HepG2 (cell line): ENCODE data around the gene TRAPPC12. TPM values are rescaled to one million over a fixed set of nuclear protein-coding genes. Genes with fewer than 3 reads are reported as not detected.

Experiments used
- ATF5 ChIP-seq: sonication (generic); formaldehyde crosslinking; IDR thresholded peaks from 2 replicates; pipeline ENCODE4 v1.4.0; 2020; ENCODE audit warnings: mild to moderate bottlenecking, low read depth, missing genetic modification reagents
- CREB3 ChIP-seq: sonication (generic); formaldehyde crosslinking; IDR thresholded peaks from 2 replicates; pipeline ENCODE4 v1.5.0; 2020; ENCODE audit warnings: missing genetic modification reagents
- DNMT1 ChIP-seq: sonication (generic); formaldehyde crosslinking; IDR thresholded peaks from 2 replicates; pipeline ENCODE4 v1.5.1; 2020; ENCODE audit warnings: mild to moderate bottlenecking, missing genetic modification reagents
- KLF16 ChIP-seq, 2 experiments: sonication (generic) in 1 of 2; formaldehyde crosslinking in 1 of 2; IDR thresholded peaks; 2 replicates each; pipeline versions ENCODE4 v1.6.1 to v1.8.0; 2016 to 2023; ENCODE audit warnings: missing genetic modification reagents in 2 of 2, missing compliant biosample characterization in 1 of 2
- NR2F1 ChIP-seq, 2 experiments: fragments of 450-650 bp in 1 of 2; formaldehyde crosslinking in 1 of 2; IDR thresholded peaks; 2 replicates each; pipeline versions ENCODE4 v1.5.0 to v1.6.1; 2016 to 2020; ENCODE audit warnings: mild to moderate bottlenecking in 1 of 2, missing compliant biosample characterization in 1 of 2, missing genetic modification reagents in 1 of 2, moderate library complexity in 1 of 2
- PAWR ChIP-seq: sonication (generic); formaldehyde crosslinking; IDR thresholded peaks from 2 replicates; pipeline ENCODE4 v1.4.0; 2020; ENCODE audit warnings: missing genetic modification reagents, mild to moderate bottlenecking, borderline replicate concordance
- POLR2AphosphoS5 ChIP-seq: IDR thresholded peaks from 2 replicates; pipeline ENCODE4 v1.6.1; 2012; ENCODE audit warnings: low read depth, low read length
- PRDM4 ChIP-seq: sonication (generic); formaldehyde crosslinking; IDR thresholded peaks from 2 replicates; pipeline ENCODE4 v1.9.0; 2021; ENCODE audit warnings: missing genetic modification reagents, borderline replicate concordance
- SNAI1 ChIP-seq: sonication (generic); formaldehyde crosslinking; IDR thresholded peaks from 2 replicates; pipeline ENCODE4 v1.5.0; 2020; ENCODE audit warnings: mild to moderate bottlenecking, missing genetic modification reagents, borderline replicate concordance
- TBX3 ChIP-seq: fragments of 450-650 bp; IDR thresholded peaks from 2 replicates; pipeline ENCODE4 v1.6.1; 2017; ENCODE audit warnings: antibody characterized with exemption, mild to moderate bottlenecking, inconsistent platforms, borderline replicate concordance
- ZEB1 ChIP-seq: IDR thresholded peaks from 2 replicates; pipeline ENCODE4 v1.6.1; 2012; ENCODE audit warnings: mild to moderate bottlenecking, low read depth, inconsistent platforms; ENCODE audit not compliant: insufficient replicate concordance
- ZNF281 ChIP-seq: sonication (generic); formaldehyde crosslinking; IDR thresholded peaks from 2 replicates; pipeline ENCODE4 v1.4.0; 2020; ENCODE audit warnings: missing genetic modification reagents, borderline replicate concordance
- ZNF382 ChIP-seq: sonication (generic); formaldehyde crosslinking; IDR thresholded peaks from 2 replicates; pipeline ENCODE4 v1.5.0; 2020; ENCODE audit warnings: missing genetic modification reagents, mild to moderate bottlenecking, borderline replicate concordance
- ZNF564 ChIP-seq: sonication (generic); formaldehyde crosslinking; IDR thresholded peaks from 2 replicates; pipeline ENCODE4 v1.8.1; 2023; ENCODE audit warnings: mild to moderate bottlenecking, missing genetic modification reagents
- ZNF615 ChIP-seq: sonication (generic); formaldehyde crosslinking; IDR thresholded peaks from 2 replicates; pipeline ENCODE4 v1.5.0; 2020; ENCODE audit warnings: mild to moderate bottlenecking, missing genetic modification reagents, borderline replicate concordance
- ZNF766 ChIP-seq: sonication (generic); formaldehyde crosslinking; IDR thresholded peaks from 2 replicates; pipeline ENCODE4 v1.5.0; 2020; ENCODE audit warnings: missing genetic modification reagents, borderline replicate concordance
- ZSCAN30 ChIP-seq: sonication (generic); formaldehyde crosslinking; IDR thresholded peaks from 2 replicates; pipeline ENCODE4 v1.5.0; 2020; ENCODE audit warnings: mild to moderate bottlenecking, missing genetic modification reagents
- polyA plus RNA-seq, 8 experiments: library from polyadenylated mRNA; depleted of rRNA in 3 of 8; stranded (reverse) in 7 of 8; unstranded in 1 of 8; fragments of >200 nt; fragmentation: Illumina TruSeq in 4 of 8; extraction: Trizol in 4 of 8; gene quantifications; 2 replicates each; pipeline versions ENCODE4 v1.2.1 to v1.2.3, GENCODE V29; 2011 to 2016; ENCODE audit warnings: low read depth in 4 of 8, missing spikeins in 1 of 8, mixed read lengths in 1 of 8; ENCODE audit not compliant: insufficient read depth in 1 of 8
- total RNA-seq, 5 experiments: library from RNA; depleted of rRNA; stranded (reverse); fragments of >200 nt; fragmentation: Illumina TruSeq; extraction: Trizol; gene quantifications; 2 replicates each; pipeline ENCODE4 v1.2.3, GENCODE V29; 2016; ENCODE audit warnings: low read depth in 1 of 5
- TF ChIP-seq, protein P1 (sequence below): sonication (generic); formaldehyde crosslinking; IDR thresholded peaks from 2 replicates; pipeline ENCODE4 v1.4.0; 2020; ENCODE audit warnings: missing genetic modification reagents
- TF ChIP-seq, protein P2 (sequence below): sonication (generic); formaldehyde crosslinking; IDR thresholded peaks from 2 replicates; pipeline ENCODE4 v1.5.0; 2020; ENCODE audit warnings: missing genetic modification reagents, mild to moderate bottlenecking, borderline replicate concordance

Gene TRAPPC12
- total and polyA plus RNA-seq, 2 of the 13 experiments (the other 11 are each of a cell fraction or from before 2014, with no cell fraction given), result 46.4 to 97.7 TPM

DNA sequence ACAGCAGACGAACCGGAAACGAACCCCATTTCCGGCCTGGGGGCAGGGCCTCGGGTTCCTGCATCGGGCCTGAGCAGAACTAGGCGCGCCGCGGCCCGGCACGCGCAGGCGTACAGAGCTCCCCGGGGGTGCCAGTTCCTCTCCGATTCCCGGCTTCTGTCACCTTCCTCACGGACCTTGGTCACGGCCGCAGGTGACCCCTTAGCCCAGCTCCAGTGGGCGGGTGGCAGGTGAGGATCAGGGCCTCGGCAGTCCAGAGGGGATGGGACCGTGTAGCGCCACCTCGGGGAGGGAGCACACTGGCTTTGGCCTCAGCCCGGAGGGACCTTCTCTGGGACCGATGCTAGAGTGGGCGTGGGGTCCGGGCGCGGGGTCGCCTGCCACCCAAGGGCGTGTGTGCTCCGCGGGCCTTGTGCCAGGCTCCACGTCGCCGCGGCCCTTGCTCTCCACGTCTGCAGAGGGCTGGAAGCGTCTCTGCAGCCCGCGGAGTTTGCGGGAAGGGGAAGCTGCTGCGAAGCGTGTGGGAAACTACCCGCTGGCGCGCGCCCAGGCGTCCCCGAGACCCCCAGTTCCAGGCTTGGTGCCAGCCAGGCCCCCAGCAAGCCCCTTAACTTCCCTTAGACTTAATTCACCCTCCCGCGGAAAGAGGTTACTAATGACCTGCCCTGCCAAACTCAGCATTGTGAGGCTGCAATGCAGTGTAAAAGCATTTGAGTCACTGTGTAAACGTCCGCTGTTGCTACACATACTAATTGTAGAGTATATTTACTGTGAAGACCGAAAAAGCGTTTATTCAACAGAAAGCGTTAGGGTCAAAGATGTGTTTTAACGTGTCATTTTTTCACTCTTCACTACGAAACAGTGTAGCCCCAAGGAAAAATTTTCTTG is at the start of gene TRAPPC12 (continued):
- 0 out of 2 replicates have a peak, but pooled peaks have one; percentile 32 for TF ChIP-seq CREB3 (CRISPR knock-in tag)
- TF ChIP-seq ZNF766 (CRISPR knock-in tag), result peak; percentile 74; the same call in 1 of the 2 replicates
- peak; percentile 57; the same call in 1 of the 2 replicates for TF ChIP-seq ZNF615
- TF ChIP-seq ATF5 (CRISPR knock-in tag), result peak; percentile 97
- TF ChIP-seq ZNF564 (CRISPR knock-in tag), result peak; percentile 93; the same call in 1 of the 2 replicates
- peak; percentile 99 for TF ChIP-seq SNAI1
- TF ChIP-seq KLF16 (CRISPR knock-in tag; IDR thresholded peaks at IDR 0.05), result peak; percentile 86 to 91; a peak in 3 of 4 replicates
- TF ChIP-seq, protein P1, sequence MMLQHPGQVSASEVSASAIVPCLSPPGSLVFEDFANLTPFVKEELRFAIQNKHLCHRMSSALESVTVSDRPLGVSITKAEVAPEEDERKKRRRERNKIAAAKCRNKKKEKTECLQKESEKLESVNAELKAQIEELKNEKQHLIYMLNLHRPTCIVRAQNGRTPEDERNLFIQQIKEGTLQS, result no peak; the same call in 1 of the 2 replicates
- peak; percentile 96 for TF ChIP-seq ZNF281 (CRISPR knock-in tag)
- peak; percentile 95; the same call in 1 of the 2 replicates for TF ChIP-seq PAWR (CRISPR knock-in tag)
- TF ChIP-seq POLR2AphosphoS5, result peak; percentile 93
- TF ChIP-seq DNMT1, result no peak; the same call in 1 of the 2 replicates
- peak; percentile 96 for TF ChIP-seq TBX3
- 0 out of 2 replicates have a peak, but pooled peaks have one; percentile 35 for TF ChIP-seq ZSCAN30 (CRISPR knock-in tag)
- TF ChIP-seq, protein P2, sequence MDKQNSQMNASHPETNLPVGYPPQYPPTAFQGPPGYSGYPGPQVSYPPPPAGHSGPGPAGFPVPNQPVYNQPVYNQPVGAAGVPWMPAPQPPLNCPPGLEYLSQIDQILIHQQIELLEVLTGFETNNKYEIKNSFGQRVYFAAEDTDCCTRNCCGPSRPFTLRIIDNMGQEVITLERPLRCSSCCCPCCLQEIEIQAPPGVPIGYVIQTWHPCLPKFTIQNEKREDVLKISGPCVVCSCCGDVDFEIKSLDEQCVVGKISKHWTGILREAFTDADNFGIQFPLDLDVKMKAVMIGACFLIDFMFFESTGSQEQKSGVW, result no peak
- peak; percentile 92 for TF ChIP-seq ZEB1
- TF ChIP-seq ZNF382 (CRISPR knock-in tag), result no peak
- 0 out of 2 replicates have a peak, but pooled peaks have one; percentile 79 for TF ChIP-seq PRDM4
- TF ChIP-seq NR2F1 (CRISPR knock-in tag; IDR thresholded peaks at IDR 0.05), result peak; percentile 24 to 70; a peak in 3 of 4 replicates
